HG03571 (cell line): ENCODE measurements around the gene TUBB8B.
"Not testable (repeated sequence)": the region's sequence is repeated elsewhere in the genome, so short reads cannot be mapped to it uniquely, and the experiment has no call there.

Source experiments
- ATAC-seq: cut with Tn5 transposase; IDR thresholded peaks from one replicate; pipeline ENCODE4 v1.9.1; 2021; ENCODE audit not compliant: unreplicated experiment

TUBB8B gene

DNA sequence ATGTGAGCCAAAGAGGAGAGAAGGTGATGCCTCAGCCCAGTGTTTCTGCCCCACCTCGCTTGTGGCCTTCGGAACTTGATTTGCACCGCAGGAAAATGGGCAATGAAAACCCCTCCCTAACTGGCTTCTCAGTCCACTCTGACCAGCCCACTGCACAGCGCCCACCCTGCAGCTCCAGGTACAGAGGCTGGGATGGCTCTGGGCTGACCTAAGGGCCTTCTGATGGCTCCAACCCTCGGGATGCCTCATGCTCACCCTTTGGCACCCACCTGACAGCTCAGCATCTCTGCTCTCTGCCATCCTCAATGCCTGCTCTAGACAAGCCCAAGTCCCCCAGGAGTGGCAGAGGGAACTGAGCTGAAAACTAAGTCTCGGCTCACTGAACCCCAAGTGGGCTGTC lies 36.2 kb downstream of the TUBB8B start:
- not testable (repeated sequence) for ATAC-seq

- ATAC-seq, result not testable (repeated sequence)
Observed at GRCh38 chr18:12773-13172, 36.6 kb downstream of the TUBB8B start.

DNA sequence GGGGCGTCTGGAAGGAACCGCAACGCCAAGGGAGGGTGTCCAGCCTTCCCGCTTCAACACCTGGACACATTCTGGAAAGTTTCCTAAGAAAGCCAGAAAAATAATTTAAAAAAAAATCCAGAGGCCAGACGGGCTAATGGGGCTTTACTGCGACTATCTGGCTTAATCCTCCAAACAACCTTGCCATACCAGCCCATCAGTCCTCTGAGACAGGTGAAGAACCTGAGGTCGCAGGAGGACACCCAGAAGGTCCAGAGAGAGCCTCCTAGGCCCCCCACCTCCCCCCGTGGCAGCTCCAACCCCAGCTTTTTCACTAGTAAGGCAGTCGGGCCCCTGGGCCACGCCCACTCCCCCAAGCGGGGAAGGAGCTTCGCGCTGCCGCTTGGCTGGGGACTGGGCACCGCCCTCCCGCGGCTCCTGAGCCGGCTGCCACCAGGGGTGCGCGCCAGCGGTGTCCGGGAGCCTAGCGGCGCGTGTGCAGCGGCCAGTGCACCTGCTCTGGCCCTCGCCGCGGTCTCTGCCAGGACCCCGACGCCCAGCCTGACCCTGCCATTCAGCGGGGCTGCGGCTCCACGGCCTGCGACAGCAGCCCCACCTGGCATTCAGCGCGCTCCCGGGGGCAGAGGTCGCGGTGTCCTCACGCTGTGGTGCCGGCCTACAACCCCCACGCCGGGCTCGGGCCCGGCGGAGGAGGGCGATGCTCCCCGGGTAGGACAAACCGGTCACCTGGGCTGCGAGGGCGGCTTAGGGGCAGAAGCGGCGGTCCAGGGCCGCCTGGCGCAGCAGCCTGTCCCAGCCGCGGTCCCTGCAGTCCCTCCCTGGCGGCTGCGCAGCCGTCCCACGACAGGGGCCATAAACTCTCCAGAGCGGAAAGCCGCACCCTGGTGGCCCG lies 37.8 kb downstream of the TUBB8B start:
- not testable (repeated sequence) for ATAC-seq

GRCh38 chr18:10624-11184 lies 38.7 kb downstream of the TUBB8B start:
- ATAC-seq, result not testable (repeated sequence)

DNA sequence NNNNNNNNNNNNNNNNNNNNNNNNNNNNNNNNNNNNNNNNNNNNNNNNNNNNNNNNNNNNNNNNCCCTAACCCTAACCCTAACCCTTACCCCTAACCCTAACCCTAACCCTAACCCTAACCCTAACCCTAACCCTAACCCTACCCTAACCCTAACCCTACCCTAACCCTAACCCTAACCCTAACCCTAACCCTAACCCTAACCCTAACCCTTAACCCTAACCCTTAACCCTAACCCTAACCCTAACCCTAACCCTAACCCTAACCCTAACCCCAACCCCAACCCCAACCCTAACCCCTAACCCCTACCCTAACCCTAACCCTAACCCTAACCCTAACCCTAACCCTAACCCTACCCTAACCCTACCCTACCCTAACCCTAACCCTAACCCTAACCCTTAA lies 39.5 kb downstream of the TUBB8B start:
- not testable (repeated sequence) for ATAC-seq
